CD4-positive, alpha-beta T cell treated with Interleukin-2 at 100 ng/mL for 4 hours (primary cell): ENCODE measurements around the gene LPAR3.
A peak's percentile ranks its signal among the peaks of the same experiment; 100 is the strongest.
"Not testable (repeated sequence)": the region's sequence is repeated elsewhere in the genome, so short reads cannot be mapped to it uniquely, and the experiment has no call there.

Source experiments
- DNase-seq: peaks from one replicate; pipeline ENCODE4 v3.0.0-alpha.2; 2020; ENCODE audit warnings: low spot score

Gene LPAR3

GRCh38 chr1:84892705-84893618, at the start of gene LPAR3:
Gene LPAR3 (minus strand): TSS chr1:84893206. CDS start chr1:84866120, 27,086 bp downstream.
- peak; percentile 9 for DNase-seq

GRCh38 chr1:84941843-84942242, 48.8 kb upstream of the LPAR3 start:
- DNase-seq: no peak

GRCh38 chr1:84940481-84940880, 47.5 kb upstream of the LPAR3 start:
- no peak for DNase-seq

GRCh38 chr1:84939761-84940160, 46.8 kb upstream of the LPAR3 start:
- no peak for DNase-seq

GRCh38 chr1:84939151-84939550, 46.1 kb upstream of the LPAR3 start:
- no peak for DNase-seq

GRCh38 chr1:84936116-84936810, 43.3 kb upstream of the LPAR3 start:
- peak; percentile 66 for DNase-seq

- DNase-seq: no peak
Observed at GRCh38 chr1:84933011-84933611, 40.1 kb upstream of the LPAR3 start.

GRCh38 chr1:84930831-84931230, 37.8 kb upstream of the LPAR3 start:
- no peak for DNase-seq

GRCh38 chr1:84930329-84930728, 37.3 kb upstream of the LPAR3 start:
- DNase-seq: no peak

- DNase-seq: no peak
Observed at GRCh38 chr1:84929581-84929980, 36.6 kb upstream of the LPAR3 start.

GRCh38 chr1:84928979-84929378, 36.0 kb upstream of the LPAR3 start:
- no peak for DNase-seq

GRCh38 chr1:84923317-84923716, 30.3 kb upstream of the LPAR3 start:
- no peak for DNase-seq

GRCh38 chr1:84920159-84920558, 27.2 kb upstream of the LPAR3 start:
- no peak for DNase-seq

- no peak for DNase-seq
Observed at GRCh38 chr1:84919461-84919970, 26.5 kb upstream of the LPAR3 start.

GRCh38 chr1:84918726-84919336, 25.8 kb upstream of the LPAR3 start:
- DNase-seq: no peak

GRCh38 chr1:84916897-84917296, 23.9 kb upstream of the LPAR3 start:
- no peak for DNase-seq

GRCh38 chr1:84913555-84913892, 20.5 kb upstream of the LPAR3 start:
- no peak for DNase-seq

GRCh38 chr1:84912726-84913554, 19.9 kb upstream of the LPAR3 start:
- DNase-seq: no peak

- DNase-seq: not testable (repeated sequence)
Observed at GRCh38 chr1:84908746-84909464, 15.9 kb upstream of the LPAR3 start.

- no peak for DNase-seq
Observed at GRCh38 chr1:84907095-84907827, 14.3 kb upstream of the LPAR3 start.
